HL-60 (cell line): ENCODE data around the gene VSIG10L2.

Experiments used
- DNase-seq, 2 experiments: peaks; one replicate each; pipeline ENCODE4 v3.0.0-alpha.2; 2010 to 2020; ENCODE audit warnings: low read depth in 1 of 2, low spot score in 1 of 2
- H3K27ac ChIP-seq: fragments of 250-450 bp; sonication (Bioruptor Pico); replicated peaks from 2 replicates; pipeline ENCODE4 v1.5.1; 2020; ENCODE audit warnings: mild to moderate bottlenecking, moderate library complexity
- H3K27me3 ChIP-seq: fragments of 250-450 bp; sonication (Bioruptor Pico); 2 replicates; pipeline ENCODE4 v1.5.1; 2021; ENCODE audit warnings: mild to moderate bottlenecking, moderate library complexity; ENCODE audit not compliant: insufficient read depth, poor library complexity, severe bottlenecking
- H3K4me3 ChIP-seq: replicated peaks from 2 replicates; pipeline ENCODE4 v1.5.1; 2011; ENCODE audit warnings: mild to moderate bottlenecking, control low read depth, low read length; ENCODE audit not compliant: insufficient read depth
- CTCF ChIP-seq: IDR thresholded peaks from one replicate; pipeline ENCODE4 v1.5.1; 2011; ENCODE audit warnings: low read length, control low read depth, inconsistent platforms; ENCODE audit not compliant: insufficient read depth
- GABPA ChIP-seq: IDR thresholded peaks from 2 replicates; pipeline ENCODE4 v1.6.1; 2012; ENCODE audit warnings: low read depth
- POLR2AphosphoS5 ChIP-seq: IDR thresholded peaks from 2 replicates; pipeline ENCODE4 v1.6.1; 2012; ENCODE audit warnings: low read depth
- REST ChIP-seq: IDR thresholded peaks from 2 replicates; pipeline ENCODE4 v1.6.1; 2012; ENCODE audit warnings: low read depth; ENCODE audit not compliant: insufficient replicate concordance
- SPI1 ChIP-seq: IDR thresholded peaks from 2 replicates; pipeline ENCODE4 v1.6.1; 2012; ENCODE audit warnings: low read depth, mild to moderate bottlenecking, borderline replicate concordance

VSIG10L2 gene

GRCh38 chr11:125940145-125940544, 5.7 kb upstream of the VSIG10L2 start:
- H3K27me3 ChIP-seq, result no peaks in the 10 kb centered on the region
- no peak overlapping the region for H3K4me3 ChIP-seq
- TF ChIP-seq SPI1, result no peak
- TF ChIP-seq CTCF, result no peak
- TF ChIP-seq POLR2AphosphoS5, result no peak
- no peak overlapping the region for H3K27ac ChIP-seq
- DNase-seq, result no peak

GRCh38 chr11:125941267-125941618, 4.6 kb upstream of the VSIG10L2 start:
- TF ChIP-seq CTCF, result no peak
- Histone ChIP-seq H3K27ac (no peak overlapping the region), H3K27me3 (no peaks in the 10 kb centered on the region), H3K4me3 (no peak overlapping the region)
- no peak for DNase-seq

- H3K4me3 ChIP-seq, result no peak overlapping the region
- no peaks in the 10 kb centered on the region for H3K27me3 ChIP-seq
- no peak for DNase-seq
- no peak overlapping the region for H3K27ac ChIP-seq
- TF ChIP-seq SPI1 (no peak), GABPA (no peak), REST (no peak), POLR2AphosphoS5 (no peak), CTCF (peak; percentile 25)
Observed at GRCh38 chr11:125941619-125942611, 3.9 kb upstream of the VSIG10L2 start.

- no peak for TF ChIP-seq SPI1
- no peak for TF ChIP-seq CTCF
- TF ChIP-seq GABPA, result no peak
- TF ChIP-seq POLR2AphosphoS5, result no peak
- no peak for TF ChIP-seq REST
- Histone ChIP-seq H3K27me3 (no peaks in the 10 kb centered on the region), H3K27ac (no peak overlapping the region), H3K4me3 (no peak overlapping the region)
- DNase-seq, result no peak
Observed at GRCh38 chr11:125942771-125943428, 2.9 kb upstream of the VSIG10L2 start.
